ENCODE data around the gene LUZP1.
"Not testable (repeated sequence)": the region's sequence is repeated elsewhere in the genome, so short reads cannot be mapped to it uniquely, and the experiment has no call there.

LUZP1 gene

GRCh38 chr1:23211955-23212354, 43.3 kb upstream of the LUZP1 start:
- no peak for DNase-seq (ENCODE audit: low spot score)
- TF ChIP-seq CTCF (IDR thresholded peaks at IDR 0.05; ENCODE audit: borderline replicate concordance, control extremely low read depth, extremely low read depth, insufficient read depth, missing control alignments), result no peak
- in situ Hi-C loops (cut with MboI; ENCODE audit: low sequenced_read_pairs, unreplicated experiment), result no loop called here

GRCh38 chr1:23210963-23211362, 42.3 kb upstream of the LUZP1 start:
- in situ Hi-C loops (cut with MboI; ENCODE audit: low sequenced_read_pairs, unreplicated experiment), result no loop called here
- no peak for TF ChIP-seq CTCF (IDR thresholded peaks at IDR 0.05; ENCODE audit: borderline replicate concordance, control extremely low read depth, extremely low read depth, insufficient read depth, missing control alignments)
- no peak for DNase-seq (ENCODE audit: low spot score)

GRCh38 chr1:23210351-23210785, 41.7 kb upstream of the LUZP1 start:
- no peak for TF ChIP-seq CTCF (IDR thresholded peaks at IDR 0.05; ENCODE audit: borderline replicate concordance, control extremely low read depth, extremely low read depth, insufficient read depth, missing control alignments)
- in situ Hi-C loops (cut with MboI; ENCODE audit: low sequenced_read_pairs, unreplicated experiment), result no loop called here
- DNase-seq (ENCODE audit: low spot score), result no peak

- in situ Hi-C loops (cut with MboI; ENCODE audit: low sequenced_read_pairs, unreplicated experiment), result no loop called here
- TF ChIP-seq CTCF (IDR thresholded peaks at IDR 0.05; ENCODE audit: borderline replicate concordance, control extremely low read depth, extremely low read depth, insufficient read depth, missing control alignments), result no peak
- DNase-seq (ENCODE audit: low spot score), result no peak
Measured at GRCh38 chr1:23209770-23210169, 41.1 kb upstream of the LUZP1 start.

GRCh38 chr1:23208527-23208926, 39.9 kb upstream of the LUZP1 start:
- in situ Hi-C loops (cut with MboI; ENCODE audit: low sequenced_read_pairs, unreplicated experiment), result no loop called here
- TF ChIP-seq CTCF (IDR thresholded peaks at IDR 0.05; ENCODE audit: borderline replicate concordance, control extremely low read depth, extremely low read depth, insufficient read depth, missing control alignments), result no peak
- DNase-seq (ENCODE audit: low spot score), result no peak

GRCh38 chr1:23207733-23208132, 39.1 kb upstream of the LUZP1 start:
- in situ Hi-C loops (cut with MboI; ENCODE audit: low sequenced_read_pairs, unreplicated experiment); DNase-seq (ENCODE audit: low spot score): not testable (repeated sequence)

GRCh38 chr1:23202263-23202749, 33.6 kb upstream of the LUZP1 start:
- in situ Hi-C loops (cut with MboI; ENCODE audit: low sequenced_read_pairs, unreplicated experiment), result no loop called here
- no peak for DNase-seq (ENCODE audit: low spot score)
- TF ChIP-seq CTCF (IDR thresholded peaks at IDR 0.05; ENCODE audit: borderline replicate concordance, control extremely low read depth, extremely low read depth, insufficient read depth, missing control alignments), result no peak

All from GM13976 (cell line).